GM18508 (cell line): Measurements from ENCODE around the gene HEXIM2.
A peak's percentile ranks its signal among the peaks of the same experiment; 100 is the strongest.

Source experiments
- ATAC-seq: cut with Tn5 transposase; IDR thresholded peaks from one replicate; pipeline ENCODE4 v1.9.1; 2021; ENCODE audit warnings: moderate number of reproducible peaks; ENCODE audit not compliant: insufficient read depth, unreplicated experiment

The HEXIM2 gene

GRCh38 chr17:45143094-45143670 lies 18.5 kb upstream of the HEXIM2 start:
- no peak for ATAC-seq

GRCh38 chr17:45143767-45144198 lies 17.9 kb upstream of the HEXIM2 start:
- ATAC-seq: no peak

GRCh38 chr17:45144199-45145034 lies 17.3 kb upstream of the HEXIM2 start:
- ATAC-seq: no peak

- ATAC-seq: no peak
Observed at GRCh38 chr17:45145035-45145389, 16.7 kb upstream of the HEXIM2 start.

- ATAC-seq: no peak
Observed at GRCh38 chr17:45146166-45146565, 15.5 kb upstream of the HEXIM2 start.

GRCh38 chr17:45146592-45146889 lies 15.1 kb upstream of the HEXIM2 start:
- no peak for ATAC-seq

- no peak for ATAC-seq
Observed at GRCh38 chr17:45146890-45147580, 14.6 kb upstream of the HEXIM2 start.

GRCh38 chr17:45147581-45148182 lies 14.0 kb upstream of the HEXIM2 start:
- peak; percentile 27 for ATAC-seq

- ATAC-seq: no peak
Observed at GRCh38 chr17:45148183-45149036, 13.3 kb upstream of the HEXIM2 start, which contains the start of gene HEXIM1. HEXIM1 (plus strand) TSS chr17:45148475; CDS start chr17:45149191, 716 bp downstream.

- no peak for ATAC-seq
Observed at GRCh38 chr17:45149037-45149668, 12.5 kb upstream of the HEXIM2 start.

- ATAC-seq: no peak
Observed at GRCh38 chr17:45149669-45150664, 11.7 kb upstream of the HEXIM2 start.

- no peak for ATAC-seq
Observed at GRCh38 chr17:45150911-45151809, 10.5 kb upstream of the HEXIM2 start.

- no peak for ATAC-seq
Observed at GRCh38 chr17:45155029-45155428, 6.6 kb upstream of the HEXIM2 start.

- no peak for ATAC-seq
Observed at GRCh38 chr17:45155483-45155882, 6.2 kb upstream of the HEXIM2 start.

- no peak for ATAC-seq
Observed at GRCh38 chr17:45156242-45156641, 5.4 kb upstream of the HEXIM2 start.

- ATAC-seq: no peak
Observed at GRCh38 chr17:45160447-45161287, 1.0 kb upstream of the HEXIM2 start.
